Osteoblast (primary cell): ENCODE results near the gene IGSF5. TPM values are rescaled to one million over a fixed set of nuclear protein-coding genes. Genes with fewer than 3 reads are reported as not detected.

Experiments used
- DNase-seq: peaks from one replicate; pipeline ENCODE4 v3.0.0; 2011; ENCODE audit warnings: low spot score, mixed read lengths; ENCODE audit not compliant: insufficient read length; ENCODE audit errors: missing footprints
- H2AFZ ChIP-seq: 2 replicates; pipeline ENCODE4 v1.6.0; 2011; ENCODE audit warnings: mild to moderate bottlenecking, low read length
- H3K27ac ChIP-seq: 2 replicates; pipeline ENCODE4 v1.5.1; 2011; ENCODE audit warnings: mild to moderate bottlenecking, low read depth, low read length, moderate library complexity
- H3K27me3 ChIP-seq: 2 replicates; pipeline ENCODE4 v1.6.0; 2012; ENCODE audit warnings: mild to moderate bottlenecking, control low read depth, inconsistent platforms, low read length, moderate library complexity; ENCODE audit not compliant: insufficient read depth
- H3K36me3 ChIP-seq: 2 replicates; pipeline ENCODE4 v1.5.1; 2011; ENCODE audit warnings: mild to moderate bottlenecking, low read length, control low read depth, moderate library complexity; ENCODE audit not compliant: insufficient read depth
- H3K4me1 ChIP-seq: 2 replicates; pipeline ENCODE4 v1.5.1; 2011; ENCODE audit warnings: mild to moderate bottlenecking, low read length, control low read depth, moderate library complexity; ENCODE audit not compliant: insufficient read depth
- H3K4me2 ChIP-seq: 2 replicates; pipeline ENCODE4 v1.6.0; 2011; ENCODE audit warnings: mild to moderate bottlenecking, low read length; ENCODE audit not compliant: insufficient read depth
- H3K4me3 ChIP-seq: fragments of 200-600 bp; sonication (generic); 3 replicates; pipeline ENCODE4 v1.5.1; 2012; ENCODE audit warnings: mild to moderate bottlenecking, low read length, inconsistent platforms; ENCODE audit not compliant: insufficient read depth
- H3K79me2 ChIP-seq: 2 replicates; pipeline ENCODE4 v1.6.0; 2012; ENCODE audit warnings: mild to moderate bottlenecking, low read length, control low read depth, inconsistent platforms; ENCODE audit not compliant: insufficient read depth
- H3K9me3 ChIP-seq: 2 replicates; pipeline ENCODE4 v1.5.1; 2011; ENCODE audit warnings: low read depth, low read length, control low read depth
- H4K20me1 ChIP-seq: 2 replicates; pipeline ENCODE4 v1.6.0; 2012; ENCODE audit warnings: mild to moderate bottlenecking, low read length, control low read depth; ENCODE audit not compliant: insufficient read depth
- total RNA-seq: library from RNA; depleted of rRNA; stranded (reverse); fragments of >200 nt; gene quantifications from 2 replicates; pipeline ENCODE4 v1.2.3, GENCODE V29; 2012
- TF ChIP-seq, protein P1 (sequence below): IDR thresholded peaks from 2 replicates; pipeline ENCODE4 v1.5.1; 2011; ENCODE audit warnings: mild to moderate bottlenecking, low read depth, low read length, moderate library complexity; ENCODE audit errors: extremely low read depth

IGSF5 gene
- total RNA-seq, 1 donor = not detected

DNA sequence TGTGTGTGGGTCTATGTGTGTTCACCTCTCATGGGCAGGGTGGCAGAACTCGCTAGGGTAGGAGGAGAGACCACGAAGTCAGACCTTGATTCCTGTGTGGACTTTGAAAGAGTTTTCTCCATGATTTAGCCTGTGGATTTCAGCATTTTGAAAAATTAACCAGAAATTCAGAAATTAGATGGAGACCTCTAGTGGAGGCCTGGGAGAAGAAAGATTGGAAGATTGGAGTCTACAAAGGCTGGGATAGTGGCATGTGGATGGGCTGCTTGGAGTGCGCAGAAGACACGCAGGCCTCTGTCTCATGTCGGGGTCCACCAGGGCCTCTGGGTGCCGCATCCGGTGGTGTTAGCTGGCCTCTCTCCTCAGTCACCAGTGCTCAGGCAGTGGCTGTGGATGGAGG lies 18.9 kb upstream of the IGSF5 start:
- Histone ChIP-seq H3K79me2 (no peaks in the 10 kb centered on the region), H4K20me1 (no peaks in the 10 kb centered on the region), H3K27ac (no peak overlapping the region), H3K27me3 (no peaks in the 10 kb centered on the region), H3K9me3 (no peaks in the 10 kb centered on the region), H3K4me1 (no peaks in the 10 kb centered on the region), H3K4me2 (no peak overlapping the region), H3K36me3 (no peaks in the 10 kb centered on the region), H2AFZ (no peak overlapping the region), H3K4me3 (no peak overlapping the region)
- TF ChIP-seq, protein P1, sequence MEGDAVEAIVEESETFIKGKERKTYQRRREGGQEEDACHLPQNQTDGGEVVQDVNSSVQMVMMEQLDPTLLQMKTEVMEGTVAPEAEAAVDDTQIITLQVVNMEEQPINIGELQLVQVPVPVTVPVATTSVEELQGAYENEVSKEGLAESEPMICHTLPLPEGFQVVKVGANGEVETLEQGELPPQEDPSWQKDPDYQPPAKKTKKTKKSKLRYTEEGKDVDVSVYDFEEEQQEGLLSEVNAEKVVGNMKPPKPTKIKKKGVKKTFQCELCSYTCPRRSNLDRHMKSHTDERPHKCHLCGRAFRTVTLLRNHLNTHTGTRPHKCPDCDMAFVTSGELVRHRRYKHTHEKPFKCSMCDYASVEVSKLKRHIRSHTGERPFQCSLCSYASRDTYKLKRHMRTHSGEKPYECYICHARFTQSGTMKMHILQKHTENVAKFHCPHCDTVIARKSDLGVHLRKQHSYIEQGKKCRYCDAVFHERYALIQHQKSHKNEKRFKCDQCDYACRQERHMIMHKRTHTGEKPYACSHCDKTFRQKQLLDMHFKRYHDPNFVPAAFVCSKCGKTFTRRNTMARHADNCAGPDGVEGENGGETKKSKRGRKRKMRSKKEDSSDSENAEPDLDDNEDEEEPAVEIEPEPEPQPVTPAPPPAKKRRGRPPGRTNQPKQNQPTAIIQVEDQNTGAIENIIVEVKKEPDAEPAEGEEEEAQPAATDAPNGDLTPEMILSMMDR = peak; percentile 46
- DNase-seq = no peak

DNA sequence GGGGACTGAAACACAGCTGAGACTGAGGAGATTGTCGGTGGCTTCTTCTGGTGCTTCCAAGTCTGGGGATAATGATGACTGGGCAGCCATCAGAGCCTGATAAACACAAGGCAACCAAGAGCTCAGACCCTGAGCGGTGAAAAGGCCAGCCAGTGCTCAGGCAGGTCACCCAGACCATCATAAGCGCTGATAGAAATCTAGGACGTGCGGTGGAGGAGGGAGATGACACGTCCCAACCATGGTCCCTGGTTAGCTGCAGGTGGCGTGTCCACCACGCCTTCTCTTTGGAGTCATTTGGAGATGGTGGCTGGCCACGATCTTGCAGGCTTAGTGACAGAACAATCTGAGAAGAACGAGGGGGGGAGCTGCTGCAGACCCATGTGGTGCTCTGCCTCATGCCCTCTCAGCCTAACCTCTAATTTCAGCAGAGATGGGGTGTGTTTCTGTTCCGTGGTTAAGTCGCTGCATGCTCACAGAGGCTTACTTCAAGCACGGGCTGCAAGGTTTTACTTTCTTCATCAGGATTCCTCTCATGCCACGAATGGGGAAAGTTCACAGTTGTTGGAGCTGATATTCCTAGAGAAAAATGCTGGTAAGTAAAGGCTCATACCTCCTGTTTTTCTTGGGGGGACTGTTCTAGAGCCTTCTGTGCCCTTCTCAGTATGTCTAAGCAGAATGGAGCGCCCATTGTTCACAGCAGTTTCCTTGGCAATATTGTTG lies 17.4 kb upstream of the IGSF5 start:
- H3K4me3 ChIP-seq = no peak overlapping the region
- TF ChIP-seq, protein P1 = no peak
- no peaks in the 10 kb centered on the region for H3K27me3 ChIP-seq
- H3K79me2 ChIP-seq = no peaks in the 10 kb centered on the region
- no peak overlapping the region for H3K27ac ChIP-seq
- no peaks in the 10 kb centered on the region for H3K9me3 ChIP-seq
- no peak overlapping the region for H3K4me2 ChIP-seq
- H3K36me3 ChIP-seq = no peaks in the 10 kb centered on the region
- H2AFZ ChIP-seq = no peak overlapping the region
- no peak for DNase-seq
- no peaks in the 10 kb centered on the region for H3K4me1 ChIP-seq
- no peaks in the 10 kb centered on the region for H4K20me1 ChIP-seq

DNA sequence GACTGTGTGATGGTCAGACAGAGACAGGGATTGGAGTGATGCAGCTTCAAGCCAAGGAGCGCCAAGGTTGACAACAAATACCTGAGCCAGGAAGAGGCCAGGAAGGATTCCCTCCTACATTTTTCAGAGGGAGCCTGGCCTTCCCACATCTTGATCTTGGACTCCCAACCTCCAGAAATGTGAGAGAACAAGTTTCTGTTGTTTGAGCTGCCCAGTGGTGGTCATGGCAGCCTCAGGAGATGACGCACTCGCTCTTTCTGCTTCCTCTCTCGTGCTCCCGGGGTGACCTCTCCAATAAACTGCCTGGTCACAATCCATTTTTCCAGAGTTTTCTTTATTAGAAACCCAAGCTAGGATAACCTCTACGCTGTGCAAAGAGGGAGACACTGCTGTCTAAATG lies 16.6 kb upstream of the IGSF5 start:
- Histone ChIP-seq H3K9me3 (no peaks in the 10 kb centered on the region), H3K36me3 (no peaks in the 10 kb centered on the region), H3K27ac (no peak overlapping the region), H3K4me2 (no peak overlapping the region), H3K4me1 (no peaks in the 10 kb centered on the region), H2AFZ (no peak overlapping the region), H3K27me3 (no peaks in the 10 kb centered on the region), H3K4me3 (no peak overlapping the region), H3K79me2 (no peaks in the 10 kb centered on the region), H4K20me1 (no peaks in the 10 kb centered on the region)
- DNase-seq = no peak
- TF ChIP-seq, protein P1 = no peak

DNA sequence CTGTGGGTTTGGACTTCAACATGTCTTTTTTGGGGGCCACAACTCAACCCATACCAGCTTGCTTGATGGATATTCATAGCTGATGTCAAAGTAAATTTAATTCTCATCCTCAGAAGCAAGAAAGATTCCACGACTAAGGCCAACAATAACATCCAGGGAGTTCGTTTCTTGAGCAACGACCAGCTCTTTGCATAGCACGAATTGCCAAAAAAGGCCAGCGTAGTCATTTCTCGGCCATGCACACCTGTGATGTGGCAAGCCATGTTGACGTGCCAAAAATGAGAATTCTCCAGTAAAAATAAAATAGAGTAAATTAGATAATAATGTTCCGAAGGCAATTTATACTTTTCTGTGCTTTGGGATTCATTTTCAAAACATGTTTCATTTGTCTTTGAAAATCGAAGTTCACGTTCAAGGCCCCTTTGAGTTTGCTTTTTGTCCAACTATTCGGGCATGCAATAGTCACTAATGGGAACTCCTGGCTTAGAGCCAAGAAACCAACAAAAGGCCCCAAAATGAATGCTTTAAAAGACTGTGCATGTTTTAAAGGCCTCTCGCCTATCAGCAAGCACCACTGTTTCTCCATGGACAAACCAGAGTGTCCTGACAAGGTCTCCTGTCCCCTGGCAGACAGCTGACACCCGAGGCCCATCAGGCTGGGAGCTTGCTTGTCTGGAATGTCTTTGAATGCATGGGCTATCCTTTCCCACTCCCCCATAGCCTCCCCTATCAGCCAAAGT lies 14.4 kb upstream of the IGSF5 start:
- H3K27me3 ChIP-seq = no peaks in the 10 kb centered on the region
- H3K4me2 ChIP-seq = no peak overlapping the region
- DNase-seq = no peak
- no peaks in the 10 kb centered on the region for H3K79me2 ChIP-seq
- H2AFZ ChIP-seq = no peak overlapping the region
- H3K4me3 ChIP-seq = no peak overlapping the region
- H3K4me1 ChIP-seq = no peaks in the 10 kb centered on the region
- H3K9me3 ChIP-seq = no peaks in the 10 kb centered on the region
- H3K36me3 ChIP-seq = no peaks in the 10 kb centered on the region
- H4K20me1 ChIP-seq = no peaks in the 10 kb centered on the region
- H3K27ac ChIP-seq = no peak overlapping the region
- TF ChIP-seq, protein P1 = no peak
